ENCODE data around the gene FAM168A.

FAM168A gene

DNA sequence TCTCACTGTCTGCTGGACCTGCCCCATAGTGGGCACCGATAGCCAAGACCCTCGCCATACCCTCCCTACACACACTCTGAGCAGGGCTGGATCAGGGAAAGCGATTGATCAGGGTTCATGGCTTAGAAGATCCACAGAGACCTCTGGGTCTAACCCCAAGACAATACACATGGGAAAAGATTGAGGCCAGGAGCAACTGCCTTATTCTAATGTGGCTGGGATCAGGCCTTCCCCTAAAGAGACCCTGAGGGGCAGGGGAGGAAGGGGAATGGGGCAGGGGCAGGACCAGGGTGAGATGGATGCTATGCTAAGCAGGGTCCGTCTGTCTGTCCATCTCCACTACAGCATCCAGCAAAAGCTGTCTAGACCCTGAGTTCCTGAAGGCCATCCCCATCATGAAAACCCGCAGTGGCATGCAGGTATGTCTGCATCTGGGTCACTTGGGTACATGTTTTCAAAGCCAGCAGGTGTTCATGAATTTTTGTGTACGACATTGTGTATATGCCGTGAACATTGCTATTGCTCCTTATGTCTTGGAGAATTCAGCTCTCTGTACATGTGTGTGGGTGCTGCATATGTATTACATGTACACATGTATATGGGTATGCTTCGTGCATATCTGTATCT is 237.1 kb downstream of the FAM168A start:
- no peak for DNase-seq

DNA sequence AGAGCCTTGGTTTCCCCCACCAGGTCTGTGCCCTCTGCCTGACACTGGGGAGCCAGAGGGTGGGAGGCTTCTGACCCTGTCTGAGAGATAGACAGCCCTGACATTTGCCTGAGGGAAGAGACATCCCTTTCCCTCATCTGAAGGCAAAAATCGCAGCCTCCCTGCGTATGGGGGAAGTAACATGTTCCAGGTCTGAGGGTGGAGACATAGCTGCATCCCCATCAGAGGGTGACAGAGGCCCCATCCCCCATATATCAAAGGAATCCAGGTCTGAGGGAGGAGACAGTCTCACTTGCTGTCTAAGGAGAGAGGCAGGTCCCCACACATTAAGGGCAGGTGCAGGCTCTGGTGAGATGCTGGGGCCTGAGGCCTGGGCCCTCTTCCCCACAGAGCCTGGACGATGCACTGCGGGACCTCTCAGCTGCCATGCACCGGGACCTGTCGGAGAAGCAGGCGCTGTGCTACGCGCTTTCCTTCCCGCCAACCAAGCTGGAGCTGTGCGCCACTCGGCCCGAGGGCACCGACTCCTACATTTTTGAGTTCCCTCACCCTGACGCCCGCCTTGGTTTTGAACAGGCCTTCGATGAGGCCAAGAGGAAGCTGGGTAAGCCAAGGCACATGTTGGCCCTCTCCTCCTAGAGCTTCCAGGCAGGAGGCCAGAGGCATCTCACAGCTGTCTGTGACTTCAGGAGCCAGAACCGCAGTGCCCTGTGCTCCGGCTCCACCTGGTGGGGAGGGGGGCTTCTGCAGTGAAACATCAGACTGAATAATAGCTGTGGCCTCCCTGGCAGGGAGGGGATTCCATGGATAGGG is 237.8 kb downstream of the FAM168A start:
- DNase-seq, result peak; percentile 53

DNA sequence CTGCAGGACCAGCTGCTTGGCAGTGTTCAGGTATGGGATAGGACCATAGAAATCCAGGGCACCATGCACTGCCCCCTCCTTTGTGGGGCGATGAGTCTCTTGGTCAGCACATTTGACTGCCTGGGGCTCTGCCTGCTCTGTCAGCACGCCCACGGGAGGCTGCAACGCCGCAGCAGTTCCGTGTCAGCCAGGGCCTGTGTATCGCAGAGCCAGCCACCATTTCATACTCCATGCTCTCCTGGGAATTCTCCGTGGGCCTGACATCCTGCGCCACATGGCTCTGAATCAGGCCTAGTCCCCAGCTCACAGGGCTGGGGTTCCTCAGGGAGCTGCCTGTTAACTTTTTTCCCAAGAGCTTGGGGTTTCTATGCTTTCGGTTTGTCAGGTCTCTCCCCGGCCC is 238.6 kb downstream of the FAM168A start:
- DNase-seq, result no peak

DNA sequence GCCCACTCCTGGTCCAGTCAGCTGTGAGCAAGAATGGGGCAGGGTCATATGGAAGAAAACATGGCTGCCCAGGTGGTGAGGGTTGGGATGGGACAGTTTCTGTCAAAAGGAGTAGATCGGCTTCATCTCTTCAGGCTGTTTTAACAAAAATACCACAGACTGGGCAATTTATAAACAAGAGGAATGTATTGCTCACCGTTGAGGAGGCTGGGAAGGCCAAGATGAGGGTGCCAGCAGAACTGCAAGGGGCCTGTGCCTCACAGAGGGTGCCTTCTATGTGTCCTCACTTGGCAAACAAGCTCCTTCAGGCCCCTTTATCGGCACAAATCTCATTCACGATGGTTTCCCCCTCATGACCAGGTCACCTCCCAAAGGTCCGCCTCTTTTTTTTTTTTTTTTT is 239.8 kb downstream of the FAM168A start:
- DNase-seq, result no peak

DNA sequence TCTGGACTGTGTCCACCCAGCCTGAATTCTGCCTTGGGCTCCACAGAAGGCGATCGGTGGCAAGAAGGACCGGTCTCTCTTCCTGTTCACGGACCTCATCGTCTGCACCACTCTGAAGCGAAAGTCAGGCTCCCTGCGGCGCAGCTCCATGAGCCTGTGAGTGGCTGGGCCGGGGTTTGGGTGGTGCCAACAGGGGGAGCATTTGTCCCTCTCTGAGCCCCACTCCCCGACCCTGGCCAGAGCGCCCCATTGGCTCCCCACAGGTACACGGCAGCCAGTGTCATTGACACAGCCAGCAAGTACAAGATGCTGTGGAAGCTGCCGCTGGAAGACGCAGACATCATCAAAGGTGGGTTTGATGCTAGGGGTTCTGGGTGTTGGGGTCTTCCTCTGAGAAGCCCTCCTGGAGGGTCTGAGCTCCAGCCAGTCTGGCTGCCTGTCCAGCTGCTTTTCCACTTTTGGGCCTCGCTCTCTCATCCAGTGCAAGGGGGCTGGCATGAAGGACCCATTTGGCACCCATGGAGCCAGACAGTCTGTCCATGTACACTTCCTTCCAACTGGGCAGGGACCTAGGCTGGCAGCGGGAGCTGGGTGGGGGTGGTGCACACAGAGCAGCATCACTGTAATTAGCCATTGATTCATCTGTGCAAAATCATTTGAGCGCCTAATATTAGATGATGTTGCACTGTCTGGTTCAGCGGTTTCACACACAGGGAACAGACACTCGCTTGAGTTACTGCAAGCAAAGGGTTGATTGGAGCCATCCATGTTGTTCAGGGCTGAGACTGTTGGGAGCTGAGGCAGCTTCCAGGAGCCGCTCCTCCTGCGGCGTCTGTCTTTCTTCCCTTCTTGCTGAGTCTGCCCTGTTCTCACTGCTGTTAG is 240.7 kb downstream of the FAM168A start:
- DNase-seq, result no peak

DNA sequence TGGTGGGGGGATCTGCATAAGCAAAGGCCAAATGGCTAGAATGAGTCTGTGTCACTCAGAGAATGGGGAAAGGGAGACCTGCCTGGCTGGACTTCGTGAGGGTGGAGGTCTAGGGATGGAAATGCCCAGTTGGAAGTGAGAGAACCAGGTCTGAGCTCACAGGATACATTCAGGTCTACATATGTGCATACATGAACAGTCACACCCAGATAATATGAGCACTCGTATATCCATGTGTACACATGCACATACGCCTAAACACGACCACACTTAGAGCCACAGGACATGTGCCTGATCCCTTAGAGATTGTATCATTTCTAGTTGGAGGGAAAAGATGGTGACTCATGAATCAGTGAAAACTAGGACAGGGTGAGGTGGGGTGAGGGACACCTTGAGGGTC is 242.8 kb downstream of the FAM168A start:
- DNase-seq, result no peak

DNA sequence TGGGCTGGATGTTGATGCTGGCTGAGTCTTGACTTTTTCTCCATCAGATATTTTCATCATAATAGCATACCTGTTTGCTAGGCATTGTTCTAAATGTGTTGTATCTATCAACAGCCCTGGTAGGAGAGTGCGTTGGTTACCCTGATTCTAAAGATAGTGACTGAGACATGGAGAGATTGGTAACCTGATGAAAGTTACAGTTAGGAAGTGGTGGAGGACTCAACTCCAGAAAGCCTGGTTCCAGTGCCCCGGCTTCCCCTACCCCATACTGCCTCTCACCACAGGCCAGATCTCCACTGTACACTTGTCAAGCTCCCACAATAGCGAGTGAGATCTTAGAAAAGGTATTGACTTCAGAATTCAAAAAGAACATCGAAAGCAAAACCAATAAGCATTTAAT is 244.5 kb downstream of the FAM168A start:
- DNase-seq, result no peak

DNA sequence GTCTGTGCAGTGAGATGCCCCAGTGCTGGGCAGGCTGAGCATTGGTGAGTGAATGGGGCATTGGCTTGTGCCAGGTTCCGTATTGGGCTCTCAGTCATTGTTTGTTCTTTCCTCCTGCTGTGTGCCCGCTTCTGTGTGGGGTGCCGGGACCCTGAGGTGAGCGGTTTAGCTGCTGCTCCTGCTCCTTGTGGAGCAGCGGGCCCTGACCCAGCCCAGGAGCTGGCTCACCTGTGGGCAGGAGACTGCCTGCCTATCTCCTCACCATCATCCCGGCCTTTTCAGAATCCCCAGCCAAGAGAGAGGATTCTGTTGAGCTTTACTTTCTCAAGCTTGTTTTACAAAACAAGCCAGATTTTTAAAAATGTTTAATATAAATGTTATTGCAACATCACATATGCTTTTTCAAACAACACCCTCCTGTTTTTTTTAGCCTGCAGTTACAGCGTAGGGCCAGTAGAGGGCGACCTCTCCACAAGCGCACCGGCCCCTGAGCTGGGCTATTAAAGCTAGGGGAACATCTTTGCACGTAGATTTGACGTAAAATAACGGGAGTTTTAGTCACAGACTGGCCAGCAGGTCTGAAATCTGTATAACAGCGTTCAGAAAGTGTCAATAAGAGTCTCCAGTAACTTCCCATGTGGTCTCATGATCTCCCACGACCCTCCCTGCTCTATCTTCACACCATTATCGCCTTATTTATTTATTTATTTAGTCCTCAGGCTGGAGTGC is 246.8 kb downstream of the FAM168A start:
- peak; percentile 62 for DNase-seq

Data from CD4-positive, alpha-beta T cell treated with Interleukin-6 for 4 hours (primary cell).